Chondrocyte (in vitro differentiated cells): ENCODE data around the gene BPI. TPM values are rescaled to one million over a fixed set of nuclear protein-coding genes. Genes with fewer than 3 reads are reported as not detected.
"Not testable (repeated sequence)": the region's sequence is repeated elsewhere in the genome, so short reads cannot be mapped to it uniquely, and the experiment has no call there.

Experiments used
- DNase-seq: peaks from one replicate; pipeline ENCODE4 v3.0.0; 2021; ENCODE audit warnings: mixed read lengths, low spot score
- H3K27ac Mint-ChIP-seq: one replicate; pipeline ENCODE4 v1.8.0; 2021; ENCODE audit warnings: mild to moderate bottlenecking, moderate library complexity, mixed read lengths; ENCODE audit not compliant: unreplicated experiment
- H3K27me3 Mint-ChIP-seq: 2 replicates; pipeline ENCODE4 v1.8.0; 2021; ENCODE audit warnings: low read depth, mixed read lengths
- H3K36me3 Mint-ChIP-seq: 2 replicates; pipeline ENCODE4 v1.8.0; 2021; ENCODE audit warnings: low read depth, mixed read lengths
- H3K4me1 Mint-ChIP-seq: 2 replicates; pipeline ENCODE4 v1.8.0; 2021; ENCODE audit warnings: low read depth, mild to moderate bottlenecking, mixed read lengths
- H3K4me3 Mint-ChIP-seq: one replicate; pipeline ENCODE4 v1.8.0; 2021; ENCODE audit warnings: mild to moderate bottlenecking, moderate library complexity, mixed read lengths; ENCODE audit not compliant: unreplicated experiment
- H3K9me3 Mint-ChIP-seq: 2 replicates; pipeline ENCODE4 v1.8.0; 2021; ENCODE audit warnings: low read depth, mixed read lengths
- total RNA-seq: library from RNA; stranded (reverse); gene quantifications from 3 replicates; pipeline ENCODE4 v1.2.1, GENCODE V29; 2021
- TF ChIP-seq, protein P1 (sequence below): fragments of 200-600 bp; sonication (generic); IDR thresholded peaks from 2 replicates; pipeline ENCODE4 v1.5.0; 2021; ENCODE audit warnings: antibody characterized with exemption, mild to moderate bottlenecking, moderate library complexity

Gene BPI
- total RNA-seq, 1 donor from 2014 or later: 0.55 TPM

DNA sequence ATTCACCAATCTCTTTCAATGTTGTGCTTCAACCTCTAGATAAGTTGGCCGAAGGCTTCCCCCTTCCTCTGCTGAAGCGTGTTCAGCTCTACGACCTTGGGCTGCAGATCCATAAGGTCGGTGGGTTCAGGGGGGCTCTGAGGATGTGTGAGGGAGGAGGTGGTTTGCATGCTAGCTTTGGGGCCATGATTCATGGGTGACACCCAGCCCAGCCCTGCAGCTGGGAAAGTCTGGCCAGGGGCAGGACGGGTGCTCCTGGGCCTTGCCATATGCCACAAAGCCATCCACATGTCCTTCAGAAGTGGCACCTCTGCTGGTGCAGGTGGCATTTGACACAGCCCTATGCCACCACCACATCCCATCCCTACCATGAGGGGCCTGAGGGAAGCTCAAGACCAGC lies 69.9 kb downstream of the BPI start:
- no peak for DNase-seq
- TF ChIP-seq, protein P1, sequence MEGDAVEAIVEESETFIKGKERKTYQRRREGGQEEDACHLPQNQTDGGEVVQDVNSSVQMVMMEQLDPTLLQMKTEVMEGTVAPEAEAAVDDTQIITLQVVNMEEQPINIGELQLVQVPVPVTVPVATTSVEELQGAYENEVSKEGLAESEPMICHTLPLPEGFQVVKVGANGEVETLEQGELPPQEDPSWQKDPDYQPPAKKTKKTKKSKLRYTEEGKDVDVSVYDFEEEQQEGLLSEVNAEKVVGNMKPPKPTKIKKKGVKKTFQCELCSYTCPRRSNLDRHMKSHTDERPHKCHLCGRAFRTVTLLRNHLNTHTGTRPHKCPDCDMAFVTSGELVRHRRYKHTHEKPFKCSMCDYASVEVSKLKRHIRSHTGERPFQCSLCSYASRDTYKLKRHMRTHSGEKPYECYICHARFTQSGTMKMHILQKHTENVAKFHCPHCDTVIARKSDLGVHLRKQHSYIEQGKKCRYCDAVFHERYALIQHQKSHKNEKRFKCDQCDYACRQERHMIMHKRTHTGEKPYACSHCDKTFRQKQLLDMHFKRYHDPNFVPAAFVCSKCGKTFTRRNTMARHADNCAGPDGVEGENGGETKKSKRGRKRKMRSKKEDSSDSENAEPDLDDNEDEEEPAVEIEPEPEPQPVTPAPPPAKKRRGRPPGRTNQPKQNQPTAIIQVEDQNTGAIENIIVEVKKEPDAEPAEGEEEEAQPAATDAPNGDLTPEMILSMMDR: no peak
- Mint-ChIP-seq H3K27ac (no peak overlapping the region), H3K4me3 (no peak overlapping the region), H3K27me3 (peaks cover 23% of the 10 kb centered on the region), H3K4me1 (no peaks in the 10 kb centered on the region), H3K36me3 (no peaks in the 10 kb centered on the region), H3K9me3 (no peaks in the 10 kb centered on the region)

DNA sequence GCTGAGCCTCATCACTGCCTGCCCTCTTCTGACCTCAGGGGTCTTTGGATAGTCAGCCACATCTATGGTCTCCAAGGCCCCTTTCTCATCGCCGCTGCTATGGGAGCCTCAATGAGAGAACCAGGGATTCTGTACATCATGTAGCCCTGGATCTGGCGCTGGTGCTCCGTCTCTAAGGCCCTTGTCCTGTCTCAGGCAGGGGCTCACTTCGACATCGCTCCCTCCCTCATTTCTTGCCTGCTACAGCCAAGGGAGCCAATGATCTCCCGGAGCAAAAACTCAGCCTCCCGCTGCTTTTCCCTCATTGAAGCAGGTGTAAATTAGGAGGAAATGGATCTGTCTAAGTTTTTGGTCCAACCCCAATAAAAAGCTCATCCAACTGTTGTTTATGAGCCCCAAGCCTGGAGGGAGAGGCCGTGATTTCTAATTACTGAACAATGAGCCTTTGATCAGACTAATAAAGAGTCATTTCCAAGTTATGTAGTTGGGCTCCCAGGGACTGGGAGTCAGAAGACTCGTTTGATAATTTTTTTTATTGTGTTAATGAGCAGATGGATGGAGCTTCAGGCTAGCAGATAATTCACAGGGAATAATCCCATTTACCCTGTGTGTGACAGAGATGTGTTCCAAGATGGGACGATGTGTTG lies 73.2 kb downstream of the BPI start:
- Mint-ChIP-seq H3K36me3 (no peaks in the 10 kb centered on the region), H3K4me3 (no peak overlapping the region), H3K27ac (no peak overlapping the region)

DNA sequence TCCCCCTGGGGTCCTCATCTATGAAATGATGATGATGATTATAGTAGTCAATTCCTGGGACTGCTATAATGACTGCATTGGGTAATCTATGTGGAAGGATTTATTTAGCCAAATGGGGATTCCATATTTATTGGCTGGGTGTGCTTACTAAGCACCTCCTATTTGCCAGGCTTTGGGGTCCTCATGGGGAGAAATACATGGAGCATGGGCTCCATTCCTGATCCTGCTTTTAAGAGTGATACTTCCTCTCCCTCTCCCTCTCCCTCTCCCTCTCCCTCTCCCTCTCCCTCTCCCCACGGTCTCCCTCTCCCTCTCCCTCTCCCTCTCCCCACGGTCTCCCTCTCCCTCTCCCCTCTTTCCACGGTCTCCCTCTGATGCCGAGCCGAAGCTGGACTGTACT lies 73.9 kb downstream of the BPI start:
- not testable (repeated sequence) for H3K4me1 Mint-ChIP-seq, H3K27ac Mint-ChIP-seq, H3K36me3 Mint-ChIP-seq, DNase-seq, H3K9me3 Mint-ChIP-seq, H3K4me3 Mint-ChIP-seq
- peaks cover 20% of the 10 kb centered on the region for H3K27me3 Mint-ChIP-seq

More for the DNA sequence above, 73.2 kb downstream of the BPI start:
- Mint-ChIP-seq H3K4me1 (no peaks in the 10 kb centered on the region), H3K9me3 (no peaks in the 10 kb centered on the region), H3K27me3 (peaks cover 14% of the 10 kb centered on the region)
- no peak for DNase-seq
- TF ChIP-seq, protein P1: no peak

DNA sequence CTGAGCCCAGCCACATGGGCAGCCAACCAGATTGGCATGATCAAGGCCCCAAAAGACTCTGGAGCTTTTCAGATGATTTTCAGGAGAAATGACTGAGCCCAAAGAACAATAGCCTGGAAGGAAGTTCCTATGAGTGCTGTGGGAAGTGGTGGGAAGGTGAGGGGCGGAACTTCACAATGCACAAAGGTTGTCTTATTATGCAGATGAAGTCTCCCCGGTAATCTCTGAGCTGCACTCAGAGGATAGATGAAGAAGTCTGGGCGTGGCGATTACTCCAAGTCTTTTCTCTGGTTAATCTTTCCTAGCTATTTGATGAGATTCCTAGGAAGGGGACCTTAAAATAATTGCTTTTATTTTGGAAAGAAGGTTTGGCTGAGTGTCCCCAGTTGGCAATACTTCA lies 79.2 kb downstream of the BPI start:
- no peak overlapping the region for H3K27ac Mint-ChIP-seq
- H3K4me1 Mint-ChIP-seq: no peaks in the 10 kb centered on the region
- TF ChIP-seq, protein P1: no peak
- H3K27me3 Mint-ChIP-seq: peaks cover 23% of the 10 kb centered on the region
- no peaks in the 10 kb centered on the region for H3K36me3 Mint-ChIP-seq
- no peak overlapping the region for H3K4me3 Mint-ChIP-seq
- no peaks in the 10 kb centered on the region for H3K9me3 Mint-ChIP-seq
- no peak for DNase-seq

DNA sequence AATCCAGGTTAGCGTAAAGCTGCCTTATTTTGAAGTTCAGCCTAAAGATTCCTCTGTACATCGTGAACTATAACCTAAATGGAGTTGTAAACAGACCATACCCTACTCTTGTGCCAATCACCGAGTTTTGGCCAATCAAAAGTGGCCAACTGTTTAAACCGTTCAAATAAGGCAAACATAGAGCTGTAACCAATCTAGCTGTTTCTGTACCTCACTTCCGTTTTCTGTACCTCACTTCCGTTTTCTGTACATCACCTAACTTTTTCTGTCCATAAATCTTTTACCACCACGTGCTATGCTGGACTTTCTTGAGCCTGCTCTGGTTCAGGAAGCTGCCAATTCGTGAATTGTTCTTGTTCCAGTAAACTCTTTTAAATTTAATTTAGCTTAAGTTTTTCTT lies 82.0 kb downstream of the BPI start:
- TF ChIP-seq, protein P1: no peak
- Mint-ChIP-seq H3K9me3 (peaks cover 4% of the 10 kb centered on the region), H3K4me3 (no peak overlapping the region), H3K27ac (no peak overlapping the region), H3K27me3 (peaks cover 26% of the 10 kb centered on the region), H3K4me1 (no peaks in the 10 kb centered on the region), H3K36me3 (peaks cover 2% of the 10 kb centered on the region)
- no peak for DNase-seq

DNA sequence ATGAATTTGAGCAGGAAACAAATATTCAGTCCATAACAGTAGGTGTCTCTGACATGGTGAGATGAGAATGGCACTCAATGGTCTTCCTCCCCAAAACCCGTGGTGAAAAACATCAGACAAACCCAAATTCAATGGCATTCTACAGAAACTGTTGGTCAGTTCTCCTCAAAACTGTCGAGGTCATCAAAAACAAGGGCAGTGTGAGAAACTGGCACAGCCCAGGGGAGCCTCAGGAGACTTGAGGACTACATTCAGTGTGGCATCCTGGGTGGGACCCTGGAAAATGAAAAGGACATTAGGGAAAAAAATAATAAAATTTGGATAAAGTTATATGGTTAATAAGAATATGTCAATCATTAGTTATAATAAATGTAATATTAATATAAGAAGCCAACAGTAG lies 82.9 kb downstream of the BPI start:
- H3K9me3 Mint-ChIP-seq: peaks cover 4% of the 10 kb centered on the region
- no peak for DNase-seq
- H3K27ac Mint-ChIP-seq: no peak overlapping the region
- H3K4me1 Mint-ChIP-seq: no peaks in the 10 kb centered on the region
- H3K36me3 Mint-ChIP-seq: peaks cover 2% of the 10 kb centered on the region
- H3K4me3 Mint-ChIP-seq: no peak overlapping the region
- TF ChIP-seq, protein P1: no peak
- H3K27me3 Mint-ChIP-seq: peaks cover 26% of the 10 kb centered on the region
